K562 (cell line): ENCODE measurements around the gene EHBP1L1. TPM values are rescaled to one million over a fixed set of nuclear protein-coding genes. Genes with fewer than 3 reads are reported as not detected.

ENCODE experiments used
- CREBBP ChIP-seq: IDR thresholded peaks from one replicate; pipeline ENCODE4 v1.6.1; 2012; ENCODE audit warnings: low read depth, mild to moderate bottlenecking, control low read depth, inconsistent platforms, low read length
- CREM ChIP-seq: IDR thresholded peaks from 2 replicates; pipeline ENCODE4 v1.6.1; 2014; ENCODE audit warnings: antibody characterized with exemption, low read depth
- DIDO1 ChIP-seq: fragments of 450-650 bp; IDR thresholded peaks from 2 replicates; pipeline ENCODE4 v1.6.1; 2016; ENCODE audit warnings: low read depth, missing biosample characterization, missing genetic modification characterization
- ETV1 ChIP-seq: fragments of 450-650 bp; conservative IDR thresholded peaks from 2 replicates; pipeline ENCODE4 v1.6.1; 2016; ENCODE audit warnings: missing genetic modification characterization, control low read depth, low read depth, missing compliant biosample characterization
- ETV6 ChIP-seq, 3 experiments: fragments of 150-350 bp in 1 of 3; sonication (generic) in 1 of 3; formaldehyde crosslinking in 1 of 3; IDR thresholded peaks; 2 replicates each; pipeline versions ENCODE4 v1.6.1 to v1.8.0; 2014 to 2022; ENCODE audit warnings: borderline replicate concordance in 2 of 3, low read depth in 2 of 3, antibody characterized with exemption in 1 of 3, low read length in 1 of 3, mild to moderate bottlenecking in 1 of 3, missing genetic modification reagents in 1 of 3
- JUN ChIP-seq, 2 experiments: sonication (generic) in 1 of 2; formaldehyde crosslinking in 1 of 2; IDR thresholded peaks; 2 replicates each; pipeline versions ENCODE4 v1.6.1 to v1.8.0; 2012 to 2022; ENCODE audit warnings: borderline replicate concordance in 2 of 2, mild to moderate bottlenecking in 2 of 2, improper control_type of control experiment in 1 of 2, low read depth in 1 of 2, low read length in 1 of 2, missing genetic modification reagents in 1 of 2
- KAT2B ChIP-seq: IDR thresholded peaks from one replicate; pipeline ENCODE4 v1.6.1; 2012; ENCODE audit warnings: low read depth, mild to moderate bottlenecking, control low read depth, inconsistent platforms, low read length, moderate library complexity
- KAT8 ChIP-seq: fragments of 450-650 bp; IDR thresholded peaks from 2 replicates; pipeline ENCODE4 v1.6.1; 2016; ENCODE audit warnings: low read depth, mild to moderate bottlenecking
- KLF1 ChIP-seq: fragments of 450-650 bp; IDR thresholded peaks from 2 replicates; pipeline ENCODE4 v1.6.1; 2016; ENCODE audit warnings: missing genetic modification characterization, missing compliant biosample characterization
- MLX ChIP-seq, 2 experiments: fragments of 450-650 bp in 1 of 2; sonication (generic) in 1 of 2; formaldehyde crosslinking; conservative IDR thresholded peaks; 2 replicates each; pipeline versions ENCODE4 v1.4.0 to v1.8.1; 2020 to 2022; ENCODE audit warnings: mild to moderate bottlenecking in 1 of 2, missing genetic modification reagents in 1 of 2
- PTBP1 ChIP-seq: fragments of 200-400 bp; formaldehyde crosslinking; IDR thresholded peaks from 2 replicates; pipeline ENCODE4 v1.6.1; 2017; ENCODE audit warnings: low read depth, low read length
- RBM17 ChIP-seq: fragments of 200-400 bp; formaldehyde crosslinking; IDR thresholded peaks from 2 replicates; pipeline ENCODE4 v1.6.1; 2017; ENCODE audit warnings: low read depth, mild to moderate bottlenecking, low read length, borderline replicate concordance
- RNF2 ChIP-seq: sonication (generic); IDR thresholded peaks from 2 replicates; pipeline ENCODE4 v1.6.1; 2016
- THRAP3 ChIP-seq: fragments of 450-650 bp; IDR thresholded peaks from 2 replicates; pipeline ENCODE4 v1.6.1; 2016; ENCODE audit warnings: mild to moderate bottlenecking, inconsistent platforms, borderline replicate concordance
- ZC3H11A ChIP-seq: IDR thresholded peaks from 2 replicates; pipeline ENCODE4 v1.6.1; 2012; ENCODE audit warnings: low read depth, low read length, improper control_type of control experiment
- ZEB2 ChIP-seq: fragments of 450-650 bp; IDR thresholded peaks from 2 replicates; pipeline ENCODE4 v1.6.1; 2016
- ZNF121 ChIP-seq: sonication (generic); formaldehyde crosslinking; conservative IDR thresholded peaks from 2 replicates; pipeline ENCODE4 v1.8.0; 2022; ENCODE audit warnings: missing genetic modification reagents
- ZNF140 ChIP-seq: fragments of 250-450 bp; sonication (Bioruptor Pico); IDR thresholded peaks from 2 replicates; pipeline ENCODE4 v1.8.0; 2021; ENCODE audit warnings: moderate library complexity, mild to moderate bottlenecking, inconsistent platforms
- polyA plus RNA-seq, 8 experiments: library from polyadenylated mRNA; depleted of rRNA in 4 of 8; stranded (reverse) in 5 of 8; unstranded in 3 of 8; fragments of >200 nt; fragmentation: Nextera tagmentation in 2 of 8; fragmentation: Illumina TruSeq in 1 of 8; extraction: Ambion mirVana in 2 of 8; extraction: Trizol in 1 of 8; gene quantifications; 2 replicates each; pipeline versions ENCODE4 v1.2.1 to v1.2.3, GENCODE V29; 2011 to 2014; ENCODE audit warnings: inconsistent platforms in 1 of 8, missing spikeins in 1 of 8
- total RNA-seq, 7 experiments: library from RNA; depleted of rRNA in 6 of 7; stranded (reverse); fragments of >200 nt in 6 of 7; fragmentation: Illumina TruSeq in 2 of 7; extraction: Trizol in 2 of 7; gene quantifications; 2 replicates each; pipeline versions ENCODE4 v1.2.1 to v1.2.3, GENCODE V29; 2011 to 2021; ENCODE audit warnings: low replicate concordance in 1 of 7
- TF ChIP-seq, protein P1 (sequence below): sonication (generic); formaldehyde crosslinking; IDR thresholded peaks from 2 replicates; pipeline ENCODE4 v1.8.0; 2022; ENCODE audit warnings: missing genetic modification reagents, mild to moderate bottlenecking, borderline replicate concordance
- TF ChIP-seq, protein P2 (sequence below): fragments of 250-450 bp; sonication (Bioruptor Pico); IDR thresholded peaks from 2 replicates; pipeline ENCODE4 v1.5.1; 2021; ENCODE audit warnings: mild to moderate bottlenecking

The EHBP1L1 gene
- total and polyA plus RNA-seq, 9 of the 15 experiments (the other 6 are each of a cell fraction or from before 2014, with no cell fraction given): 0.03 to 87.1 (median 26.3) TPM

DNA sequence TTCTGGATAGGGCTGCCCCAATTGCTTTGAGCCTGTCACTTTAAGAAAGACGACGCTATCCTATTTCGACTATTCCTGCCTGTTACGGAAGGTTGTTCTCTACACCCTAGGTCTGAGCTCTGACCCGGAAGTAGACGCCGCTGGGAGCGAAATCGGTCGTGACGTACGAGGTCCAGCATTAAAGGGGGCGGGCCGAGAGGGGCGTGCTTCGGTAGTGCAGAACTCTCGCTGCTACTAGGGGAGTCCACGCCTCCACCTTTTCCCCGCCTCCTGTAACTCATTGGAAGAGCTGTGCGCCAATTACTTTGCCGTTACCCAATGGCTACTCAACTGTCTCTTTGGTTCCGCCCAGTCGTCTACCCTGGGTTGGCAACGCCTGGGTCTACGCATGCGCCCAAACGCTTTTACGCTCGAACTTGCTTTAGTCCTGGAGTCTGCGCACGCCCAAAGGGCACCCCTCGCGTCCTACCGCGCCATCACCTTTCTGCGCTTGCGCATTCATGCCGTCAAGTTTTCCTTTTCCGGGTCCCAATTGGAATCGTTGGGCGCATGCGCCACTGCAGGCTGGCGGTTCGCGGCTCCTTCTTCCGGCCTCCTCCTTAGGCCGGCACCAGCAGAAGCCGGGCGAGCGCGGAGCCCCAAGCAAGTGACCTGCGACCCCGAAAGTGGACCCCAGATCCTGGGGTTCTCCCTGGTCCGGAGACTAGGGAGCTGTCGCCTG is 39.5 kb downstream of the EHBP1L1 start, which contains the start of gene PCNX3 (continued):
- TF ChIP-seq, protein P1, sequence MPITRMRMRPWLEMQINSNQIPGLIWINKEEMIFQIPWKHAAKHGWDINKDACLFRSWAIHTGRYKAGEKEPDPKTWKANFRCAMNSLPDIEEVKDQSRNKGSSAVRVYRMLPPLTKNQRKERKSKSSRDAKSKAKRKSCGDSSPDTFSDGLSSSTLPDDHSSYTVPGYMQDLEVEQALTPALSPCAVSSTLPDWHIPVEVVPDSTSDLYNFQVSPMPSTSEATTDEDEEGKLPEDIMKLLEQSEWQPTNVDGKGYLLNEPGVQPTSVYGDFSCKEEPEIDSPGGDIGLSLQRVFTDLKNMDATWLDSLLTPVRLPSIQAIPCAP: no peak
- TF ChIP-seq ETV6 (IDR thresholded peaks at IDR 0.05; ENCODE audit: borderline replicate concordance in 1 of 2, low read depth in 2 of 2, low read length in 1 of 2): no peak
- TF ChIP-seq ETV6 (CRISPR knock-in tag; IDR thresholded peaks at IDR 0.05; ENCODE audit: borderline replicate concordance): no peak
- no peak for TF ChIP-seq KAT2B
- TF ChIP-seq THRAP3: no peak
- no peak for TF ChIP-seq RBM17
- TF ChIP-seq KLF1 (tag): no peak
- TF ChIP-seq MLX (CRISPR knock-in tag; conservative IDR thresholded peaks at IDR 0.05): no peak
- TF ChIP-seq DIDO1 (tag): peak; percentile 75
- no peak for TF ChIP-seq CREBBP
- TF ChIP-seq CREM: peak; percentile 96
- TF ChIP-seq, protein P2, sequence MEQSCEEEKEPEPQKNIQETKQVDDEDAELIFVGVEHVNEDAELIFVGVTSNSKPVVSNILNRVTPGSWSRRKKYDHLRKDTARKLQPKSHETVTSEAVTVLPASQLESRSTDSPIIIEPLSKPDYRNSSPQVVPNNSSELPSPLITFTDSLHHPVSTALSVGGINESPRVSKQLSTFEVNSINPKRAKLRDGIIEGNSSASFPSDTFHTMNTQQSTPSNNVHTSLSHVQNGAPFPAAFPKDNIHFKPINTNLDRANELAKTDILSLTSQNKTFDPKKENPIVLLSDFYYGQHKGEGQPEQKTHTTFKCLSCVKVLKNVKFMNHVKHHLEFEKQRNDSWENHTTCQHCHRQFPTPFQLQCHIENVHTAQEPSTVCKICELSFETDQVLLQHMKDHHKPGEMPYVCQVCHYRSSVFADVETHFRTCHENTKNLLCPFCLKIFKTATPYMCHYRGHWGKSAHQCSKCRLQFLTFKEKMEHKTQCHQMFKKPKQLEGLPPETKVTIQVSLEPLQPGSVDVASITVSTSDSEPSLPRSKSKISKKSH: no peak
- TF ChIP-seq ZC3H11A: no peak
- no peak for TF ChIP-seq ZNF121 (CRISPR knock-in tag)
- TF ChIP-seq KAT8: no peak
- 0 out of 2 replicates have a peak, but pooled peaks have one; percentile 62 for TF ChIP-seq RNF2
- TF ChIP-seq ZNF140 (CRISPR knock-in tag): no peak
- TF ChIP-seq ETV1 (tag): peak; percentile 61
- no peak for TF ChIP-seq ZEB2
- no peak for TF ChIP-seq PTBP1
- peak; percentile 38; the same call in 1 of the 2 replicates for TF ChIP-seq JUN (IDR thresholded peaks at IDR 0.05; ENCODE audit: borderline replicate concordance, low read depth, low read length)
- no peak for TF ChIP-seq JUN (CRISPR knock-in tag; IDR thresholded peaks at IDR 0.05; ENCODE audit: borderline replicate concordance)
